Esophagus mucosa (tissue), 1 donor: ENCODE measurements around the gene MC1R. TPM values are rescaled to one million over a fixed set of nuclear protein-coding genes. Genes with fewer than 3 reads are reported as not detected.
"Not testable (repeated sequence)": the region's sequence is repeated elsewhere in the genome, so short reads cannot be mapped to it uniquely, and the experiment has no call there.

Source experiments
- ATAC-seq: fragments of 200-7000 bp; cut with Tn5 transposase; one replicate; pipeline ENCODE4 v1.9.1; 2020
- total RNA-seq: library from RNA; stranded (reverse); gene quantifications from one replicate; pipeline ENCODE4 v1.2.4, GENCODE V29; 2023
- donor health status: DM: yes; HTN: yes; CAD: no.

The MC1R gene
- total RNA-seq, 1 donor from 2014 or later: 1.6 TPM

DNA sequence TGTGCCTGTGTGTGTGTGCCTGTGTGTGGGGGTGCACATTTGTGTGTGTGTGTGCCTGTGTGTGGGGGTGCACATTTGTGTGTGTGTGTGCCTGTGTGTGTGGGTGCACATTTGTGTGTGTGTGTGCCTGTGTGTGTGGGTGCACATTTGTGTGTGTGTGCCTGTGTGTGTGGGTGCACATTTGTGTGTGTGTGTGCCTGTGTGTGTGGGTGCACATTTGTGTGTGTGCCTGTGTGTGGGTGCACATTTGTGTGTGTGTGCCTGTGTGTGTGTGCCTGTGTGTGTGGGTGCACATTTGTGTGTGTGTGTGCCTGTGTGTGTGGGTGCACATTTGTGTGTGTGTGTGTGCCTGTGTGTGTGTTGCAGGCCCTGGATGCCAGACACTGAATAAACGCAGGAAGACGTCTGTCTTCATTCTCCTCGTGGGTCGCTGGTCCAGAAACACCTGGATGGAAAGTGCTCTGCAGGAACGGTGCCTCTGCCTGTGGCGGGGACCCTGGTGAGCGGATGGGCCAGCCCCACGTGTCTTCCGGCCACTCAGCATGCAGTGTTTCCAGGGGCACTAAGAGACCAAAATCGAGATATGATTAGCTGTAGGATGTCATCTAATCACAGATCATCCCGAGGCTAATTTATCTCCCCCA is 3.9 kb upstream of the MC1R start:
- not testable (repeated sequence) for ATAC-seq

DNA sequence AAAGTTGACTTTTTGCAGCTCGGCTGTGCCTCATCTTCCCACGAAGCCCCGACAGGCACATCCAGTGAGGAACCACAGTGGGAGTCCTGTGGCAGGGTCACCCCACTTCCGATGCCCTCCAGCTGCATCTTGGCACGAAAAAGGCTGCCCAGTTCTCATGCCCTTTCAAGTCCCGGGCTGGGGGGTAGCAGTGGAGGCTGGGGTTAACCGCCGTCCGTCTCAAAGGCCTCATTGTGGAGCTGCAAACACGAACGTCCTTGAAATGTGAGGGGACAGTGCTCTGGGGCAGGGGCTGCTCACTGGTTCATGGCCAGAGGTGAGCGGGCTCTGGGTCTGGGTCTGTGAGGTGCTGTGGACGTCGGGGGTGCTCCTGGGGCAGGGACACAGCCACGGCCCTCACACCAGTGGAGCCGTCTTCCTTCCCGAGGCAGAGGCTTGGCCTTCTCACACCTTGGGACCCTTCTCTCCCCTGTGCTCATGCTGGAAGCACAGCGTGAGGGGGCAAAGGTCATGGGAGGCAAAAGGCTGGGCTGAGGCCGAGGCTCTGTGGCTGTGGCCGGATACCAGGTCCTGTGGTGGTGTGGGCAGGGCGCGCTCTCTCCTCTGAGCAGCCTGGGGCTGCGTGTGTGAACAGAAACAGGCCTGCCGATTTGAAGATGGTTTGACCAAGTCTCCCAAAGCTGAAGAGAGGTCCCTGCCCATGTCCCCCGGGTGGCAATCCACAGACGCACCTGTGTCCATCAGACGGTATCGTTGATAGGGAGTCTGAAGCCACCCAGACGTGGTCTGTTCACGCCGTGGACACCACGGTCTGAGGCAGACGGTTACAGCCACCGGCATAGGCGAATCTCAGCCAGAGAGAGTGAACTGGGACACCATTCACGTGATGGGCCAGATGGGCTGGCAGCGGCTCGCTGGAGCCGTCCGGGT is 3.1 kb upstream of the MC1R start:
- no peak for ATAC-seq

DNA sequence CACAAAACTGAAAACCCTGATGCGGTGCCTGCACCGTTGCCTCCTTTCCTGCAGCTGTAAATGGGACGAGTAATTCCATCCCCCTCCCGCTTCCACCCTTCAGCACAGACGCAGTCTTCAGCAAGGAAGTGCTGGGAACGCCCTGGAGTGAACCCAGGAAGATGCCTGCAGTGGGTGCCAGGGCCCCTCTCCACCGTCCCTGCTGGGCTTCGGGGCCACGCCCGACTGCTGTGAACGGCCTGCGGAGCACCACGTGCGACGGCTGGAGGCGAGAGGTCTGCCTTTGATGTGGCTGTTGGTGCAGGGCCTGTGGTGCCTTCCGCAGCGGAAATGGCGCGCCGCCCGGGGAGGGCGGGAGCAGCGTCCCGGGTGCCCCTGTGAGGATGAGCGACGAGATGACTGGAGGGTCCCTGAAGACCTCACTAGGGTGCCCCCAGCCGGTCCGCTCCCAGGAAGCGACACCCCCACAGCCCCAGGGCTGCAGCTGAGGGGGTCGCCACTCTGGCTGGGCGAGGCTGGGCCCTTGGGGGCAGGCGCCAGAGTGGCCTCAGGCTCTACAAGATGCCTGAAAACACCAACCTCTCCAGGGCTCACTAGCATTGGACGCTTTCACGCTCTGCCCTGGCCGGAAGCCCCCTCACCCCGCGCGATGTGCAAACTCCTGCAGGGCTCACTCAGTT is 749 bp upstream of the MC1R start:
- ATAC-seq: peak; percentile 64

DNA sequence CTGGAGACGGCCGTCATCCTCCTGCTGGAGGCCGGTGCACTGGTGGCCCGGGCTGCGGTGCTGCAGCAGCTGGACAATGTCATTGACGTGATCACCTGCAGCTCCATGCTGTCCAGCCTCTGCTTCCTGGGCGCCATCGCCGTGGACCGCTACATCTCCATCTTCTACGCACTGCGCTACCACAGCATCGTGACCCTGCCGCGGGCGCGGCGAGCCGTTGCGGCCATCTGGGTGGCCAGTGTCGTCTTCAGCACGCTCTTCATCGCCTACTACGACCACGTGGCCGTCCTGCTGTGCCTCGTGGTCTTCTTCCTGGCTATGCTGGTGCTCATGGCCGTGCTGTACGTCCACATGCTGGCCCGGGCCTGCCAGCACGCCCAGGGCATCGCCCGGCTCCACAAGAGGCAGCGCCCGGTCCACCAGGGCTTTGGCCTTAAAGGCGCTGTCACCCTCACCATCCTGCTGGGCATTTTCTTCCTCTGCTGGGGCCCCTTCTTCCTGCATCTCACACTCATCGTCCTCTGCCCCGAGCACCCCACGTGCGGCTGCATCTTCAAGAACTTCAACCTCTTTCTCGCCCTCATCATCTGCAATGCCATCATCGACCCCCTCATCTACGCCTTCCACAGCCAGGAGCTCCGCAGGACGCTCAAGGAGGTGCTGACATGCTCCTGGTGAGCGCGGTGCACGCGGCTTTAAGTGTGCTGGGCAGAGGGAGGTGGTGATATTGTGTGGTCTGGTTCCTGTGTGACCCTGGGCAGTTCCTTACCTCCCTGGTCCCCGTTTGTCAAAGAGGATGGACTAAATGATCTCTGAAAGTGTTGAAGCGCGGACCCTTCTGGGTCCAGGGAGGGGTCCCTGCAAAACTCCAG is 1.1 kb downstream of the MC1R start:
- ATAC-seq: no peak

DNA sequence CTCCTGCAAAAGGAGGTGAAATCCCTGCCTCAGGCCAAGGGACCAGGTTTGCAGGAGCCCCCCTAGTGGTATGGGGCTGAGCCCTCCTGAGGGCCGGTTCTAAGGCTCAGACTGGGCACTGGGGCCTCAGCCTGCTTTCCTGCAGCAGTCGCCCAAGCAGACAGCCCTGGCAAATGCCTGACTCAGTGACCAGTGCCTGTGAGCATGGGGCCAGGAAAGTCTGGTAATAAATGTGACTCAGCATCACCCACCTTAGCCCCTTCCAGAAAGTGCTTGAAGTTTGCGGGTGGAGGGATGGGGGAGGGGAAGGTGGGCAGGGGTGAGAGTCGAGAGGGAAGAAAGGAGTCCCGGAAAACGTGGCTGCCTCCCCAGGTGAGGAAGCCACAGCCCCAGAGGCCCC is 2.1 kb downstream of the MC1R start:
- ATAC-seq: no peak

DNA sequence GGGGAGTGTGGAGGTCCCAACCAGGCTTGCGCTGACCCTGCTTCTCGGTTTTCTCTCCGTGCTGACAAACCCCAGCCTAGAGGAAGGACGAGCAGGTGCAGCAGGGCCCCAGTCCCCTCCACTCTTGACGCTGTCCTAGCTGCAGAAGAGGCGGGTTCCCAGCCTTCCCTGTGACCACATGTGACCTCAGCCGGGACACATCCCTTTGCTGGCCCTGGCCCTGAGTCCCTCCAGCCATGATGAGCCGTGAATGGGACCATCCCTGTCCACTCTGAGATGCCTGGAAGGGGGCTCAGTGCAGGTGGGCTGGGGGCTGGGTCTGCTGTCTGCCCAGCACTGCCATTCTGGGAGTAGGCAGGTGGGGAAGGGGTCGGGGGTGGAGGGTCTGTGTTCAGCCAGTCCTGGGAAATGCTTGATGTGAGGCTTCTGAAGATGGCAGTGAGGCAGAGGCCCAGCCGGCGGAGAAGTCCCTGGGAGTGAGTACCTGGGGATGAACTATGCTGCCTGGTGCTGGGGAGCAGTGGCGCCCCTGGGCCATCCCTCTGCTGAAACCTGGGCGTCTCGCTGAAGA is 2.6 kb downstream of the MC1R start:
- no peak for ATAC-seq

DNA sequence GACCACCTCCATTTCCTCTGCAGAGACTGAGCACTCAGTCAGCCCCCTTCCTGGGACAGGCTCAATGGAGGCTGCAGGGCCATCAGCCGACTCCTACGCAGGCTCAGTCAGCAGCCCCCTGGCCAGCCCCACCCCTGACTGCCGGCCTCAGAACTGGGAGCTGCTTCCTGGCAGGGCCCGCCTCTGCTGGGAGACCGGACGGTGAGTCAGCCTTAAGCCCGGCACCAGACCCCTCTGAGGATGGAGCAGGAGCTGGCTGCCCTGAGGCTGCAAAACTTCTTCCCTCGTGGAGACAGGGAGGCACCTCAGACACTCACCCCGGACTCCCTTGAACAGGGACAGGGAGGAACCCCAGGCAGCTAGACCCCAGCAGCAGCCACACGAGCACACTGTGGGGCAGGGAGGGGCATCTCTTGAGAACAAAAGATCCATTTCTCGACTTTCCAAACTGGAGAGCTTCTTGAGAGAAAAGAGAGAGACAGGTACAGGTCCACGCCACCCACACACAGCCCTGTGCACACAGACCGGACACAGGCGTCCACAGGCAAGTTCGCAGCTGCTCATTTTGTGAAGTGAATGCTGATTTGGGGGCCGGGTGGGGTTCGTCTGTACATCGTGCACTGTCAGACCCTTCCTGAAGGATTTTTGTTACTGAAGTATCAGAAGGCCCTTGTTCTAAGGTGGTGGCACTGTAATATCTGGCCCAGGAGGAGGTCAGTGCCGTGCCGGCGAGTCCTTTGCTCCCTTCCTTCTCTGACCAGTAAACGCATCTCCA is 3.2 kb downstream of the MC1R start:
- ATAC-seq: peak; percentile 42

DNA sequence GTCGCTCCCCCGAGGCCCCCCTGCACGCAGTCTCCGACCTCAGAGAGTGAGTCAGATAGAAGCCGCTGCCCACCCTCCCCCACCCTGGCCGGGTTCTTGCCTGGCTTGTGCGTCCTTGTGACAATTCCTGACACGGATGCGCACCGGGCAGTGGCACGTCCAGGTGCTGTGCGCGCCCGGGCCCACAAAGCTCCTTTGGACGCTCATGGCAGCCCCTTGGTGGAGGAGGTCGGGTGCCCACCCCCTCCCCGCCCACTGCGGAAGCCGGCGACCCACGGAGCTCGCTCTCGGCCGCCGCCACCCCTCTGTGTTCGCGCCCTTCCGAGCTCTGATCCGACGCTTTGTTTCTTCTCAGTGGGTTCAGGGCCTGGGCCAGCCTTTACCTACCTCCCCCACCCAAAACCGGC is 3.8 kb downstream of the MC1R start:
- ATAC-seq: peak; percentile 3

DNA sequence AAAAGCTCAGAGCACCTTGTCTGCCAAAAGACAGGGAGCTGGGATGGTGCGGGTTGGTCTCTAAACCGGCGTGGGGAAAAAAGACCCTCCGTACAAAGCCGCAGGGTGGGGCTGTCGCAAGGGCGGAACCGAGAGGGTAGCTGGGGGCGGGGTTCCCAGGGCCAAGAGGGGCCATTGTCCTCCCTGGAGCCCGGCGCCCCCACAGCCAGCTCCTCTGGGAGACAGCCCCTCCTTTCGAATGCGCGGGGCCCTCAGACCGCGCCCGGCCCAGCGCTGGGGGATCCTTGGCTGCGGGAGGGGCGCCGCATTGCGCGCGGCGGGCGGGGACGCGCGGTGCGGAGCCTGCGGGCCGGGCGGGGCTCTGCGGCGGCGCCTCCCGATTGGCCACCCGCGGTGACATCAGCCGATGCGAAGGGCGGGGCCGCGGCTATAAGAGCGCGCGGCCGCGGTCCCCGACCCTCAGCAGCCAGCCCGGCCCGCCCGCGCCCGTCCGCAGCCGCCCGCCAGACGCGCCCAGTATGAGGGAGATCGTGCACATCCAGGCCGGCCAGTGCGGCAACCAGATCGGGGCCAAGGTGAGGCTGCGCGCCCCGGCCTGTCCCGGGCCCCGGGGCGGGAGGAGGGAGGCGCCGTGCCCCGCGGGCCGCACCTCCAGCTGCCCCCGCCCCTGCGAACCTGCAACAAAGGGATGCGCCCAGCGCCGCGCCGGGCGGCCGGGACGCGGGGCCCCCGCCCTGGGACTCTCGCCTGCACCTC is 4.4 kb downstream of the MC1R start, which contains the start of gene TUBB3:
Gene TUBB3, plus strand, starts transcription at position 459 of the 756 bp plus-strand sequence. Its CDS starts 60 bp downstream, at position 519.
- ATAC-seq: peak; percentile 53

DNA sequence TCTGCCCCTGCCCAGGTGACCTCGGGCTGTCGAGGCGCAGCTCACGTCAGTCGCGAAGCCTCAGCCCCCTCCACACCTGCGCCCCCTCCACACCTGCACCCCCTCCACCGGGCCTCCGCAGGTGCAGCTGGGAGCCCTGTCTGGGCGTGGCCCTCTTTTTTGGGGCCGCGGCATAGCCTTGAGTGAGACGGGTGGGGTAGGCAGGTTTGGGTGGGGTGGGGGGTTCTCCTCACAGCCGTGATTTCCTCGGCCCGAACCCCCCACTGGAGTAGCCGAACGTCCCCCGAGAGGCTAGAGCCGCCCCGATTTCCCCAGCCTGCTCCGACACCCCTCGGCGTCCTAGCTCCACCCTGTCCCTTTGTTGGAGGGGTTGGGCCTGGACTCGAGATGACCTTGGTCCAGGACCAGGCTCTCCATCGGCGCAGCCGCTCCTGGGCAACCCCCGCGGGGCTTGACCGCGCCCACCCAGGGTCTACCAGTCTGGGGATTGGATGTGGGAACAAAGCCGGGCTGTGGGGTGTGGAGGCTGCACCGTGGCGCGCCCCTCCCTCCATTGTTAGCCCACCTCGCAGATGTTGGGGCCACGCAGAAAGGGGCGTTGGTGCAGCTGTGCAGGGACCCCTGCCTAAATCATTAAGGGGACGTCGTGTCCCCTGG is 5.1 kb downstream of the MC1R start:
- ATAC-seq: no peak

DNA sequence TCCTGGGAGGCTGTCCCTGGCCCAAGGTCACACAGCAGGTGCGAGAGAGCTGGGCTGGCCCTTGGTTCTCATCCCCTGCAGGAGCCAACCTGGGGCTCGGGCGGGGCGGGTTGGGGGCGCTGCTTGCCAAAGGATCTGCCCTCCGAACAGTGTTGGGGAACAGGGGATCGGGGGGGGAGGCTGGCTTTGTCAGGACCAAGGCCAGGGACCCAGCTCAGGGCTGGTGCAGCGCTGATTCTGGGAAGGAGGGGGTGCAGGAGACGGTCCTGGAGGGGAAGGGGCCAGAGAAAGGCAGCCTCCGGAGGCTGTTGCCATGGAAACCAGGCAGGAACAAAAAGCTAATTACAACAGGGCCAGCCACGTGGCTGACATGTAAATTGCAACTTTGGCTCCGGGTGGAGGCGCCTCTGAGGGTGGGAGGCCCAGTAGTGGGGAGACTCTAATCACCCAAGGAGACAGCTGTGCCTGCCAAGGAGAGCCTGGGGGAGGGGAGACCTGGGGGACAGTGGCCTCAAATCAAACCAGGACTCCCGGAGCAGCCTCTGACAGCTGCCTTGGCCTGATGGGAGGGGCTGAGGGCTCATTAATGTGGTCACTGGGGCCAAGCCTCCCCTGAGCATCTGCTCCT is 5.7 kb downstream of the MC1R start:
- ATAC-seq: no peak

DNA sequence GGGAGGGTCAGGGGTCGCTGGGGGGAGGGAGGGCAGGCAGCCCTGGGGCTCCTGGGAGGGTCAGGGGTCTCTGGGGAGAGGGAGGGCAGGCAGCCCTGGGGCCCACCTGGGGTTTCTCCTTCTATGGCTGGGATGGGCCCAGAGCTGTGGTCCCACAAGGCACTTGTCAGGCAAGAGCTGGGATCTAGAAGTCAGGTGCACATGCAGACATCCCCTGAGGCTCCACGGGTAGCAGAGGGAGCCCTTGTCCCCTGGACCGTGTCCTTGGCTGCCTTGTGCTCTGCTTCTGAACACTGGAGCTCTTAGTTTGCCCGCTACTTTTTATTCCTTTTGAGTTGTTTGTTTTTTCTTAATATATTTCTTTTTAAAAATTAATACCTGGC is 6.3 kb downstream of the MC1R start:
- ATAC-seq: no peak

DNA sequence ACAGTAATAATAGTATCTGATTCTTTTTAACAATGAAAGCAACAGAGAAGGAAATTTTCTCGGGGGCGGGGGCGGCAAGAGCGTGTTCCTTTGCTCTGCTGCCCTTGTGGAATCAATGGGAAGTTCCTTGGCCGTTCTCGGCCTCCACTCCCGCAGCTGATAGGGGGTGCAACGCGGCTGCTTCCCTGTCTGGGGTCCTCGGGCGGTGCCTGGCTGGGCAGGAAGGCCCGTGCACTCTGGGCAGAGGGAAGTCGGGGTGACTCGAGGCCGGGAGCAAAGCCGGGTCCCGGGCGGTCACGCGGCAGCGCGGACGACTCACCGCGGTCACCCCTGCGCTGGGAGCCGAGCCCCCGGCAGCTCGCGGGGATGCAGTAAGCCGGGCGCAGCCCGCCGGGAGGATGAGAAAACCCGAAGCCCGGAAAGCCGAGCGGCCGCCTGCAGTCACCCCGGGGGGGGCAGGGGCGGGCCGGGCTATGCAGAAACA is 7.0 kb downstream of the MC1R start:
- ATAC-seq: no peak

DNA sequence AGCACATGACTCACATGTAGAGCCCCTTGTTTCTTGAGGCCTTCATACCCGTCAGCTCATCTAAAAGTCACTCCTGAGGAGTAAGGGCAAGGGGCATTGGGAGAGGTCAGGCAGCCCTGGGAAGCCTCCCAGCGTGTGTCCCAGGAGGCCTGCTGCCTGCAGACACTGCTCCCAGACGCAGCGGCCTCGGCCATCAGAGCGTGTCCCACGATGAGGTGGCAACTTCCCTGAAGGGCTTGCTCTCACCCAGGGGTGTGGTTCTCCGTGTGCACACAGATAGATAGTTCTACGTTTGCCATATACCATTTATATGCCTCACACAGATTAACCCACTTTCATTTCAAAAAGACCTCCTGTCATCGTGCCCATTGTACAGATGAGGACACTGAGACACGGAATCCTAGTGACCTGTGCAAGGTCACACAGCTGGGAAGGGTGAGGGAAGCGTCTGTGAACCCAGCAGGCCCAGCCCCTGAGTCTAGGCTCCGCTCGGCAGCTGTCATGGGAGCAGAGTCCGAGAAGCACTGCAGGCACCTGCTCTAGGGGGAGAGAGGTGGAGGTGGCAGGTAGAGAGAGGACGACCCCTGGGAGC is 12.7 kb downstream of the MC1R start:
- peak; percentile 5 for ATAC-seq

DNA sequence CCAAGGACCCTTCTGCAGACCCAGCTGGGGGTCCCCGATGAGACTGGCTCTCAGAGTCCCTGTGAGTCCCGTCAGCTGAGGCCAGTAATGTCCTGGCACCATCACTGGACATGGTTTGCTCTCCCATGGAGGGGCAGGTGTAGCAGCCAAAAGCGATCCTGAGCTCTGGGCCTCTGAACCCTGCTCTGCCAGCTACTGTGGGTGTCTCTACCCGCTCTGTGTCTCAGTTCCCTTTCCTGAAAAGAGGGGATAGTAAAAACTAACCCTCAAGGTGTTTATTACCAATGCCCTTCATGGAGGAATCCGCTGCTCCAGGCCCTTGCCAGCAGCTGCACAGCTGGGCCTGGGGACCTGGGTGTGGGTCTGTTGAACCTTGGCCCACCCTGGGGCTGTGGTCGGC is 13.3 kb downstream of the MC1R start:
- no peak for ATAC-seq

DNA sequence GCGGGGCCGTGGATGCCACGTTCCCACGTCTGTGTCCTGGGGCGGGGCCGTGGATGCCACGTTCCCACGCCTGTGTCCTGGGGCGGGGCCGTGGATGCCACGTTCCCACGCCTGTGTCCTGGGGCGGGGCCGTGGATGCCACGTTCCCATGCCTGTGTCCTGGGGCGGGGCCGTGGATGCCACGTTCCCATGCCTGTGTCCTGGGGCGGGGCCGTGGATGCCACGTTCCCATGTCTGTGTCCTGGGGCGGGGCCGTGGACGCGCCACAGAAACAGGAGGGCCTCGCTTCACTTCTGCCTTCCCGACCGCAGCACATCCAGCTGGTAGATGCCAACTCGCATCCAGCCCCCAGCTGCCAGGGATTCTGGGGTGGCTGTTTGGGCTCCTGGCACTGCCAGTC is 15.4 kb downstream of the MC1R start:
- not testable (repeated sequence) for ATAC-seq

DNA sequence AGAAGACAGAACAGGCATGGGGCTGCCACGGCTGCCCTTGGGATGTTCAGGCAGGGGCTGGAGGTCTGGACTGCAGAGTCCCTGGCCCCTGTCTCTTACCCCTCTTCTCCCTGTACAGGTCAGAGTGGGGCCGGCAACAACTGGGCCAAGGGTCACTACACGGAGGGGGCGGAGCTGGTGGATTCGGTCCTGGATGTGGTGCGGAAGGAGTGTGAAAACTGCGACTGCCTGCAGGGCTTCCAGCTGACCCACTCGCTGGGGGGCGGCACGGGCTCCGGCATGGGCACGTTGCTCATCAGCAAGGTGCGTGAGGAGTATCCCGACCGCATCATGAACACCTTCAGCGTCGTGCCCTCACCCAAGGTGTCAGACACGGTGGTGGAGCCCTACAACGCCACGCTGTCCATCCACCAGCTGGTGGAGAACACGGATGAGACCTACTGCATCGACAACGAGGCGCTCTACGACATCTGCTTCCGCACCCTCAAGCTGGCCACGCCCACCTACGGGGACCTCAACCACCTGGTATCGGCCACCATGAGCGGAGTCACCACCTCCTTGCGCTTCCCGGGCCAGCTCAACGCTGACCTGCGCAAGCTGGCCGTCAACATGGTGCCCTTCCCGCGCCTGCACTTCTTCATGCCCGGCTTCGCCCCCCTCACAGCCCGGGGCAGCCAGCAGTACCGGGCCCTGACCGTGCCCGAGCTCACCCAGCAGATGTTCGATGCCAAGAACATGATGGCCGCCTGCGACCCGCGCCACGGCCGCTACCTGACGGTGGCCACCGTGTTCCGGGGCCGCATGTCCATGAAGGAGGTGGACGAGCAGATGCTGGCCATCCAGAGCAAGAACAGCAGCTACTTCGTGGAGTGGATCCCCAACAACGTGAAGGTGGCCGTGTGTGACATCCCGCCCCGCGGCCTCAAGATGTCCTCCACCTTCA is 16.2 kb downstream of the MC1R start:
- ATAC-seq: no peak

DNA sequence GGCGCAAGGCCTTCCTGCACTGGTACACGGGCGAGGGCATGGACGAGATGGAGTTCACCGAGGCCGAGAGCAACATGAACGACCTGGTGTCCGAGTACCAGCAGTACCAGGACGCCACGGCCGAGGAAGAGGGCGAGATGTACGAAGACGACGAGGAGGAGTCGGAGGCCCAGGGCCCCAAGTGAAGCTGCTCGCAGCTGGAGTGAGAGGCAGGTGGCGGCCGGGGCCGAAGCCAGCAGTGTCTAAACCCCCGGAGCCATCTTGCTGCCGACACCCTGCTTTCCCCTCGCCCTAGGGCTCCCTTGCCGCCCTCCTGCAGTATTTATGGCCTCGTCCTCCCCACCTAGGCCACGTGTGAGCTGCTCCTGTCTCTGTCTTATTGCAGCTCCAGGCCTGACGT is 17.0 kb downstream of the MC1R start:
- not testable (repeated sequence) for ATAC-seq
